Measurements from ENCODE around the gene BABAM2. TPM values are rescaled to one million over a fixed set of nuclear protein-coding genes. Genes with fewer than 3 reads are reported as not detected.

BABAM2 gene
- total RNA-seq, 2 experiments from 2014 or later: 19.7 to 33.2 TPM

GRCh38 chr2:28350791-28351285 is 460.3 kb downstream of the BABAM2 start:
- Histone ChIP-seq H3K9me3 (ENCODE audit: low read length) (no peaks in the 10 kb centered on the region), H3K9me2 (ENCODE audit: insufficient read depth, low read length) (no peaks in the 10 kb centered on the region), H3K4me3 (ENCODE audit: low read depth, low read length, poor library complexity, severe bottlenecking) (no peak overlapping the region), H3K27ac (ENCODE audit: low read depth, low read length, poor library complexity, severe bottlenecking) (no peak overlapping the region), H3K4me2 (ENCODE audit: low read length) (no peak overlapping the region), H2AFZ (ENCODE audit: low read length) (no peak overlapping the region), H4K20me1 (ENCODE audit: insufficient read depth, low read length) (no peaks in the 10 kb centered on the region), H3K79me2 (ENCODE audit: insufficient read depth, low read depth, low read length) (no peaks in the 10 kb centered on the region), H3K36me3 (ENCODE audit: insufficient read depth, low read length) (no peaks in the 10 kb centered on the region), H3K4me1 (ENCODE audit: insufficient read depth, low read length, poor library complexity, severe bottlenecking) (no peaks in the 10 kb centered on the region)
- DNase-seq (ENCODE audit: low spot score): no peak
- TF ChIP-seq EZH2phosphoT487 (IDR thresholded peaks at IDR 0.05; ENCODE audit: borderline replicate concordance, low read depth, low read length): no peak
- TF ChIP-seq, protein P1, sequence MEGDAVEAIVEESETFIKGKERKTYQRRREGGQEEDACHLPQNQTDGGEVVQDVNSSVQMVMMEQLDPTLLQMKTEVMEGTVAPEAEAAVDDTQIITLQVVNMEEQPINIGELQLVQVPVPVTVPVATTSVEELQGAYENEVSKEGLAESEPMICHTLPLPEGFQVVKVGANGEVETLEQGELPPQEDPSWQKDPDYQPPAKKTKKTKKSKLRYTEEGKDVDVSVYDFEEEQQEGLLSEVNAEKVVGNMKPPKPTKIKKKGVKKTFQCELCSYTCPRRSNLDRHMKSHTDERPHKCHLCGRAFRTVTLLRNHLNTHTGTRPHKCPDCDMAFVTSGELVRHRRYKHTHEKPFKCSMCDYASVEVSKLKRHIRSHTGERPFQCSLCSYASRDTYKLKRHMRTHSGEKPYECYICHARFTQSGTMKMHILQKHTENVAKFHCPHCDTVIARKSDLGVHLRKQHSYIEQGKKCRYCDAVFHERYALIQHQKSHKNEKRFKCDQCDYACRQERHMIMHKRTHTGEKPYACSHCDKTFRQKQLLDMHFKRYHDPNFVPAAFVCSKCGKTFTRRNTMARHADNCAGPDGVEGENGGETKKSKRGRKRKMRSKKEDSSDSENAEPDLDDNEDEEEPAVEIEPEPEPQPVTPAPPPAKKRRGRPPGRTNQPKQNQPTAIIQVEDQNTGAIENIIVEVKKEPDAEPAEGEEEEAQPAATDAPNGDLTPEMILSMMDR (conservative IDR thresholded peaks at IDR 0.05; ENCODE audit: low read length): no peak
- POLR2A ChIA-PET: no interaction called here
- intact Hi-C loops (cut with micrococcal nuclease; ENCODE audit: unreplicated experiment): no loop called here
- CTCF ChIA-PET (ENCODE audit: unreplicated experiment): no interaction called here
- BruUV-seq (replicated peaks): no TSS peak

GRCh38 chr2:28351621-28352020 is 461.1 kb downstream of the BABAM2 start:
- ChIA-PET POLR2A (no interaction called here), CTCF (ENCODE audit: unreplicated experiment) (no interaction called here)
- Histone ChIP-seq H3K9me2 (ENCODE audit: insufficient read depth, low read length) (no peaks in the 10 kb centered on the region), H3K79me2 (ENCODE audit: insufficient read depth, low read depth, low read length) (no peaks in the 10 kb centered on the region), H3K36me3 (ENCODE audit: insufficient read depth, low read length) (no peaks in the 10 kb centered on the region), H4K20me1 (ENCODE audit: insufficient read depth, low read length) (no peaks in the 10 kb centered on the region), H3K9me3 (ENCODE audit: low read length) (no peaks in the 10 kb centered on the region), H3K4me2 (ENCODE audit: low read length) (no peak overlapping the region), H3K4me3 (ENCODE audit: low read depth, low read length, poor library complexity, severe bottlenecking) (no peak overlapping the region), H3K27ac (ENCODE audit: low read depth, low read length, poor library complexity, severe bottlenecking) (no peak overlapping the region), H2AFZ (ENCODE audit: low read length) (no peak overlapping the region), H3K4me1 (ENCODE audit: insufficient read depth, low read length, poor library complexity, severe bottlenecking) (no peaks in the 10 kb centered on the region)
- no peak for TF ChIP-seq EZH2phosphoT487 (IDR thresholded peaks at IDR 0.05; ENCODE audit: borderline replicate concordance, low read depth, low read length)
- TF ChIP-seq, protein P1 (conservative IDR thresholded peaks at IDR 0.05; ENCODE audit: low read length): no peak
- BruUV-seq (replicated peaks): no TSS peak
- intact Hi-C loops (cut with micrococcal nuclease; ENCODE audit: unreplicated experiment): no loop called here
- DNase-seq (ENCODE audit: low spot score): no peak

DNA sequence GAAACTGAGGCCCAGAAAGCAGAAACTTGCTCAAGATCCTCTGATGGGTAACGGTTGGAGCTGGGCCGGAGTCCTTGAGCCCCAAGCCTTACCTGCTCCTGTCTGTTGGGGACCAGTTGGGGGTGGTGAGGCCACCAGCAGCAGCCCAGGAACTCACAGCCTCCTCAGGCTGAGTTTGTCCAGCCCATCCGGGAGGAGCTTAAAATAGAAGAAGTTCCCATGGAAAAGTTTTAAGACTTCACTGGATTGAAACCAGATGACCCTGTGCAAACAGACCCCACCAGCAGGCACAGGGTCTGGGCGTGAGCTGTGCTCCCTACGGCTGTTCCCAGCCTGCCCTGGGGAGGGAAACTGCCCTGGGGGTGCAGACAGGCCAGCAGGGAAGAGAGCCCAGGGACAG is 461.6 kb downstream of the BABAM2 start:
- TF ChIP-seq, protein P1 (conservative IDR thresholded peaks at IDR 0.05; ENCODE audit: low read length): no peak
- TF ChIP-seq EZH2phosphoT487 (IDR thresholded peaks at IDR 0.05; ENCODE audit: borderline replicate concordance, low read depth, low read length): no peak
- DNase-seq (ENCODE audit: low spot score): no peak
- intact Hi-C loops (cut with micrococcal nuclease; ENCODE audit: unreplicated experiment): no loop called here
- CTCF ChIA-PET (ENCODE audit: unreplicated experiment): no interaction called here
- H3K27ac ChIP-seq (ENCODE audit: low read depth, low read length, poor library complexity, severe bottlenecking): no peak overlapping the region
- no peaks in the 10 kb centered on the region for H3K36me3 ChIP-seq (ENCODE audit: insufficient read depth, low read length)
- H2AFZ ChIP-seq (ENCODE audit: low read length): no peak overlapping the region
- no TSS peak for BruUV-seq (replicated peaks)
- H3K9me2 ChIP-seq (ENCODE audit: insufficient read depth, low read length): no peaks in the 10 kb centered on the region
- POLR2A ChIA-PET: no interaction called here
- no peaks in the 10 kb centered on the region for H3K79me2 ChIP-seq (ENCODE audit: insufficient read depth, low read depth, low read length)
- no peaks in the 10 kb centered on the region for H3K9me3 ChIP-seq (ENCODE audit: low read length)
- H4K20me1 ChIP-seq (ENCODE audit: insufficient read depth, low read length): no peaks in the 10 kb centered on the region
- H3K4me1 ChIP-seq (ENCODE audit: insufficient read depth, low read length, poor library complexity, severe bottlenecking): no peaks in the 10 kb centered on the region
- no peak overlapping the region for H3K4me2 ChIP-seq (ENCODE audit: low read length)
- no peak overlapping the region for H3K4me3 ChIP-seq (ENCODE audit: low read depth, low read length, poor library complexity, severe bottlenecking)
